SJCRH30 (cell line): ENCODE results near the gene CTDSP1. TPM values are rescaled to one million over a fixed set of nuclear protein-coding genes. Genes with fewer than 3 reads are reported as not detected.
A peak's percentile ranks its signal among the peaks of the same experiment; 100 is the strongest.

ENCODE experiments used
- DNase-seq, 2 experiments: peaks; one replicate each; pipeline ENCODE4 v3.0.0-alpha.2; 2015 to 2020
- H3K27ac ChIP-seq: fragments of 250-450 bp; sonication (Bioruptor Pico); 2 replicates; pipeline ENCODE4 v1.5.1; 2020; ENCODE audit warnings: mild to moderate bottlenecking, moderate library complexity
- H3K27me3 ChIP-seq: fragments of 250-450 bp; sonication (Bioruptor Pico); 2 replicates; pipeline ENCODE4 v1.5.1; 2020; ENCODE audit warnings: mild to moderate bottlenecking, moderate library complexity
- H3K36me3 ChIP-seq: fragments of 250-450 bp; sonication (Bioruptor Pico); 2 replicates; pipeline ENCODE4 v1.5.1; 2020; ENCODE audit warnings: mild to moderate bottlenecking, moderate library complexity
- H3K4me1 ChIP-seq: fragments of 250-450 bp; sonication (Bioruptor Pico); 2 replicates; pipeline ENCODE4 v1.5.1; 2020; ENCODE audit warnings: mild to moderate bottlenecking, moderate library complexity
- H3K4me3 ChIP-seq: fragments of 250-450 bp; sonication (Bioruptor Pico); 2 replicates; pipeline ENCODE4 v1.5.1; 2020; ENCODE audit warnings: mild to moderate bottlenecking, moderate library complexity
- H3K9me3 ChIP-seq: fragments of 250-450 bp; sonication (Bioruptor Pico); replicated peaks from 2 replicates; pipeline ENCODE4 v1.5.1; 2020; ENCODE audit warnings: mild to moderate bottlenecking, moderate library complexity
- total RNA-seq: library from RNA; depleted of rRNA; stranded (reverse); fragments of >200 nt; shearing (Covaris generic); gene quantifications from 2 replicates; pipeline ENCODE4 v1.2.3, GENCODE V29; 2014; rRNA removed

The CTDSP1 gene
- 61.5 and 69.9 TPM in 2 replicates for total RNA-seq

GRCh38 chr2:218399391-218400166 lies at the start of gene CTDSP1:
Gene CTDSP1, plus strand, starts transcription at chr2:218399868. Its CDS starts 223 bp downstream, at chr2:218400091.
- peak; percentile 93 for DNase-seq
- peak within 1 kb of the TSS; percentile 82 for H3K4me3 ChIP-seq

GRCh38 chr2:218354045-218354444 lies 45.6 kb upstream of the CTDSP1 start:
- Histone ChIP-seq H3K9me3 (no peaks in the 10 kb centered on the region), H3K27ac (no peak overlapping the region), H3K4me3 (no peak overlapping the region), H3K4me1 (peaks cover 3% of the 10 kb centered on the region; the same call in 1 of the 2 replicates), H3K27me3 (no peaks in the 10 kb centered on the region), H3K36me3 (no peaks in the 10 kb centered on the region)
- DNase-seq = no peak

More at GRCh38 chr2:218399391-218400166, at the start of gene CTDSP1:
- no peaks in the 10 kb centered on the region for H3K27me3 ChIP-seq
- H3K9me3 ChIP-seq = no peaks in the 10 kb centered on the region
- H3K27ac ChIP-seq = peak within 1 kb of the TSS; percentile 99
- H3K36me3 ChIP-seq = peaks cover 9% of the 10 kb centered on the region; the same call in 1 of the 2 replicates
- no peaks in the 10 kb centered on the region; the same call in 1 of the 2 replicates for H3K4me1 ChIP-seq

GRCh38 chr2:218354850-218355443 lies 44.7 kb upstream of the CTDSP1 start:
- H3K4me1 ChIP-seq = peaks cover 3% of the 10 kb centered on the region; the same call in 1 of the 2 replicates
- H3K9me3 ChIP-seq = no peaks in the 10 kb centered on the region
- H3K27me3 ChIP-seq = no peaks in the 10 kb centered on the region
- no peak for DNase-seq
- H3K4me3 ChIP-seq = no peak overlapping the region
- no peaks in the 10 kb centered on the region for H3K36me3 ChIP-seq
- no peak overlapping the region for H3K27ac ChIP-seq

- H3K27ac ChIP-seq = no peak overlapping the region
- H3K27me3 ChIP-seq = no peaks in the 10 kb centered on the region
- DNase-seq = no peak
- H3K36me3 ChIP-seq = no peaks in the 10 kb centered on the region
- peaks cover 3% of the 10 kb centered on the region; the same call in 1 of the 2 replicates for H3K4me1 ChIP-seq
- H3K4me3 ChIP-seq = no peak overlapping the region
- no peaks in the 10 kb centered on the region for H3K9me3 ChIP-seq
Measured at GRCh38 chr2:218357236-218358177, 42.2 kb upstream of the CTDSP1 start.

GRCh38 chr2:218360453-218360852 lies 39.2 kb upstream of the CTDSP1 start:
- Histone ChIP-seq H3K4me1 (peaks cover 3% of the 10 kb centered on the region; the same call in 1 of the 2 replicates), H3K36me3 (no peaks in the 10 kb centered on the region), H3K27me3 (no peaks in the 10 kb centered on the region), H3K4me3 (no peak overlapping the region), H3K27ac (no peak overlapping the region), H3K9me3 (no peaks in the 10 kb centered on the region)
- no peak for DNase-seq

- DNase-seq = no peak
- H3K27ac ChIP-seq = no peak overlapping the region
- no peaks in the 10 kb centered on the region for H3K9me3 ChIP-seq
Measured at GRCh38 chr2:218362606-218363005, 37.1 kb upstream of the CTDSP1 start.

GRCh38 chr2:218363736-218364135 lies 35.9 kb upstream of the CTDSP1 start:
- Histone ChIP-seq H3K27ac (no peak overlapping the region), H3K27me3 (no peaks in the 10 kb centered on the region), H3K36me3 (no peaks in the 10 kb centered on the region), H3K4me3 (no peak overlapping the region), H3K4me1 (no peaks in the 10 kb centered on the region; the same call in 1 of the 2 replicates), H3K9me3 (no peaks in the 10 kb centered on the region)
- DNase-seq = no peak

More at GRCh38 chr2:218362606-218363005, 37.1 kb upstream of the CTDSP1 start:
- no peaks in the 10 kb centered on the region for H3K27me3 ChIP-seq
- no peaks in the 10 kb centered on the region for H3K36me3 ChIP-seq
- H3K4me3 ChIP-seq = no peak overlapping the region
- H3K4me1 ChIP-seq = peaks cover 3% of the 10 kb centered on the region; the same call in 1 of the 2 replicates

GRCh38 chr2:218364196-218364595 lies 35.5 kb upstream of the CTDSP1 start:
- Histone ChIP-seq H3K9me3 (no peaks in the 10 kb centered on the region), H3K4me3 (no peak overlapping the region), H3K4me1 (no peaks in the 10 kb centered on the region; the same call in 1 of the 2 replicates), H3K36me3 (no peaks in the 10 kb centered on the region), H3K27ac (no peak overlapping the region), H3K27me3 (no peaks in the 10 kb centered on the region)
- DNase-seq = no peak

- H3K36me3 ChIP-seq = no peaks in the 10 kb centered on the region
Measured at GRCh38 chr2:218366621-218367414, 32.9 kb upstream of the CTDSP1 start.

GRCh38 chr2:218367415-218368149 lies 32.1 kb upstream of the CTDSP1 start:
- H3K36me3 ChIP-seq = no peaks in the 10 kb centered on the region
- no peaks in the 10 kb centered on the region for H3K9me3 ChIP-seq
- H3K4me3 ChIP-seq = no peak overlapping the region
- H3K27ac ChIP-seq = no peak overlapping the region
- no peak for DNase-seq
- H3K4me1 ChIP-seq = no peaks in the 10 kb centered on the region
- no peaks in the 10 kb centered on the region for H3K27me3 ChIP-seq

More at GRCh38 chr2:218366621-218367414, 32.9 kb upstream of the CTDSP1 start:
- no peak for DNase-seq
- H3K4me3 ChIP-seq = no peak overlapping the region
- no peaks in the 10 kb centered on the region for H3K27me3 ChIP-seq
- H3K9me3 ChIP-seq = no peaks in the 10 kb centered on the region
- H3K4me1 ChIP-seq = no peaks in the 10 kb centered on the region
- no peak overlapping the region for H3K27ac ChIP-seq

GRCh38 chr2:218368150-218368528 lies 31.5 kb upstream of the CTDSP1 start:
- no peak for DNase-seq
- Histone ChIP-seq H3K36me3 (no peaks in the 10 kb centered on the region), H3K4me1 (no peaks in the 10 kb centered on the region), H3K4me3 (no peak overlapping the region), H3K9me3 (no peaks in the 10 kb centered on the region), H3K27ac (no peak overlapping the region), H3K27me3 (no peaks in the 10 kb centered on the region)

- H3K4me3 ChIP-seq = no peak overlapping the region
- no peaks in the 10 kb centered on the region for H3K36me3 ChIP-seq
- H3K4me1 ChIP-seq = no peaks in the 10 kb centered on the region
- no peaks in the 10 kb centered on the region for H3K27me3 ChIP-seq
- DNase-seq = no peak
- no peaks in the 10 kb centered on the region for H3K9me3 ChIP-seq
- H3K27ac ChIP-seq = no peak overlapping the region
Measured at GRCh38 chr2:218368621-218369153, 31.0 kb upstream of the CTDSP1 start.

- Histone ChIP-seq H3K27me3 (no peaks in the 10 kb centered on the region), H3K27ac (no peak overlapping the region), H3K4me3 (no peak overlapping the region), H3K9me3 (no peaks in the 10 kb centered on the region), H3K4me1 (no peaks in the 10 kb centered on the region), H3K36me3 (no peaks in the 10 kb centered on the region)
- DNase-seq = no peak
Measured at GRCh38 chr2:218369330-218369729, 30.3 kb upstream of the CTDSP1 start.
